GM11168 (cell line): ENCODE measurements around the gene RPL18.

Source experiments
- in situ Hi-C: fragments of 300-500 bp; cut with MboI; formaldehyde crosslinking; loops from one replicate; pipeline ENCODE4 v1.12.0; 2022; ENCODE audit warnings: low sequenced_read_pairs; ENCODE audit not compliant: unreplicated experiment

The RPL18 gene

GRCh38 chr19:48615231-48616040 is 3.5 kb downstream of the RPL18 start:
- in situ Hi-C loops, result no loop called here

- in situ Hi-C loops, result no loop called here
Measured at GRCh38 chr19:48614436-48615230, 4.3 kb downstream of the RPL18 start, which contains the start of gene FAM83E. Gene FAM83E, minus strand, starts transcription at chr19:48615076. Its CDS starts 1,704 bp downstream, at chr19:48613372.

GRCh38 chr19:48613852-48614435 is 5.0 kb downstream of the RPL18 start:
- in situ Hi-C loops, result no loop called here

GRCh38 chr19:48613024-48613851 is 5.7 kb downstream of the RPL18 start:
- in situ Hi-C loops, result no loop called here

GRCh38 chr19:48611872-48612271 is 7.1 kb downstream of the RPL18 start:
- in situ Hi-C loops, result no loop called here

GRCh38 chr19:48609571-48610108 is 9.3 kb downstream of the RPL18 start:
- in situ Hi-C loops, result no loop called here

- in situ Hi-C loops, result no loop called here
Measured at GRCh38 chr19:48608798-48609263, 10.1 kb downstream of the RPL18 start.

GRCh38 chr19:48607359-48607755 is 11.6 kb downstream of the RPL18 start:
- in situ Hi-C loops, result no loop called here

GRCh38 chr19:48606463-48607358 is 12.3 kb downstream of the RPL18 start, which contains the start of gene SPACA4:
Gene SPACA4, plus strand, starts transcription at chr19:48606742. Its CDS starts 237 bp downstream, at chr19:48606979.
- in situ Hi-C loops, result no loop called here

GRCh38 chr19:48603850-48604249 is 15.1 kb downstream of the RPL18 start:
- in situ Hi-C loops, result no loop called here

- in situ Hi-C loops, result no loop called here
Measured at GRCh38 chr19:48603449-48603848, 15.5 kb downstream of the RPL18 start.

- in situ Hi-C loops, result no loop called here
Measured at GRCh38 chr19:48603001-48603400, 16.0 kb downstream of the RPL18 start.

- in situ Hi-C loops, result no loop called here
Measured at GRCh38 chr19:48600679-48601417, 18.1 kb downstream of the RPL18 start.

- in situ Hi-C loops, result no loop called here
Measured at GRCh38 chr19:48598996-48599700, 19.8 kb downstream of the RPL18 start.

GRCh38 chr19:48596679-48597465 is 22.1 kb downstream of the RPL18 start:
- in situ Hi-C loops, result no loop called here

- in situ Hi-C loops, result no loop called here
Measured at GRCh38 chr19:48596237-48596636, 22.7 kb downstream of the RPL18 start.

GRCh38 chr19:48595833-48596232 is 23.1 kb downstream of the RPL18 start:
- in situ Hi-C loops, result no loop called here
